ENCODE measurements around the gene ABHD16A.

DNA sequence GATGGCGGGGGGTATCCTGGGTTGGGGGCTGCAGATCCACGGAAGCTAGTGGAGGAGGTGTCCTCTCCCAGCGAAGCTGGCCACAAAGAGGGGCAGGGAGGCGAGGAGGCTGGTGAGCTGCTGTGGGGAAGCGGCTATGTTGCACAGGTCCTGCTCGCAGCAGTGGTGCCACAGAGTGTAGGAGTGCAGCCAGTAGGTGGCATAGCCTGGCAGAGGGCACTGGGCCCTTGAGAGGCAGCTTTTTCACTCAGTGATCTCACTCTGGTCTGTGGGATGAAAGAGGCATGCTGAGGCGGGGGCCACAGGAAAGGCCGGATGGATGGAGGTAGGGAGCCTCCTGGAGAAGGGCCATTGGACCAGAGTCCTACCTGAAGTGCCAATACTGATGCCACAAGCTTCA is 9.2 kb upstream of the ABHD16A start:
- no peak for TF ChIP-seq GATA2 (IDR thresholded peaks at IDR 0.05; ENCODE audit: low read depth, low read length)
- no peak for TF ChIP-seq GATA3 (IDR thresholded peaks at IDR 0.05; ENCODE audit: low read depth, low read length)

All from SH-SY5Y (cell line).